ENCODE measurements around the gene PAK1. TPM values are rescaled to one million over a fixed set of nuclear protein-coding genes. Genes with fewer than 3 reads are reported as not detected.

The PAK1 gene
- total and polyA plus RNA-seq, 9 of the 15 experiments (the other 6 are each of a cell fraction or from before 2014, with no cell fraction given): 0.52 to 11.7 (median 1.9) TPM

DNA sequence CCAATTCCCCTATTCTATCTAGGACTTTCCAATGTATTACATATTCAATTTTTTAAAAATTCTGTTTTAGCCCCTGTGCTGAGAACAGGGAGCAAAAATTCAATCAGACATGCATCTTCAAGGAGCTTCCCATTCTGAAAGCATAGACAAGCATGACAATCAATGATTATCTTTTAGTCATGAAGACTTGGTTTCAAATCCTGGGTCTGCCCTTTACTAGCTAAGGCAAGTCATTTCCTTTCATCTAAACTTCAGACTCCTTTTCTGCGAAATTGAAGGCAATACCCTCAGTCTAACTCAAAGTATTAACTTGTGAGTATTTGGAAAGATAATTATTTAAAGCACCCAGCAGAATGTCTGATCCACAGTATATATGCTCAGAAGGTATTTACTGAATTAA is 24.1 kb downstream of the PAK1 start:
- intact Hi-C loops (cut with micrococcal nuclease): no loop called here
- in situ Hi-C loops (cut with MboI): no loop called here
- ATAC-seq: no peak
- H4K20me1 ChIP-seq (replicated peaks; ENCODE audit: control insufficient read depth, insufficient read depth, low read length): no peaks in the 10 kb centered on the region
- no peaks in the 10 kb centered on the region for H3K9me1 ChIP-seq (ENCODE audit: control insufficient read depth, insufficient read depth, low read length)
- no peak overlapping the region for H3K4me2 ChIP-seq (ENCODE audit: insufficient read depth, low read length)
- peaks cover 0 to 2% of the 10 kb centered on the region in 2 experiments; a peak in 3 of 5 replicates for H3K27me3 ChIP-seq (ENCODE audit: control insufficient read depth in 2 of 2, insufficient read depth in 2 of 2, low read length in 2 of 2)
- WGBS (ENCODE audit: insufficient coverage, low coverage, missing lambda C conversion rate): 6% methylated on average over 1 of the region's 1 CpG
- no peak overlapping the region for H3K9ac ChIP-seq (ENCODE audit: insufficient read depth in 1 of 2, low read depth in 2 of 2, low read length in 2 of 2)
- TF ChIP-seq MYC (IDR thresholded peaks at IDR 0.05; ENCODE audit: low read depth, low read length) (no peak), MYC (CRISPR knock-in tag; IDR thresholded peaks at IDR 0.05; ENCODE audit: borderline replicate concordance, low read depth) (no peak)
- H2AFZ ChIP-seq (ENCODE audit: low read depth, low read length): no peak overlapping the region
- no peak overlapping the region for H3K27ac ChIP-seq (ENCODE audit: extremely low read depth, low read depth, low read length)
- H3K4me1 ChIP-seq (replicated peaks in 1 of 2; ENCODE audit: control insufficient read depth in 2 of 2, insufficient read depth in 2 of 2, low read length in 2 of 2): no peaks in the 10 kb centered on the region
- POLR2A ChIA-PET: no interaction called here
- H3K36me3 ChIP-seq (ENCODE audit: control insufficient read depth, insufficient read depth, low read length): no peaks in the 10 kb centered on the region
- H3K79me2 ChIP-seq (ENCODE audit: control insufficient read depth, insufficient read depth, low read length): no peaks in the 10 kb centered on the region
- no peak for DNase-seq (ENCODE audit: extremely low read depth in 1 of 4, low spot score in 3 of 4)
- no peak for FAIRE-seq
- H3K9me3 ChIP-seq (replicated peaks; ENCODE audit: control insufficient read depth, insufficient read depth, low read depth, low read length): no peaks in the 10 kb centered on the region
- CTCF ChIA-PET (ENCODE audit: low intra/inter-chr PET ratio): interaction anchor here (0.8 kb wide), 1 partner anchor 36 kb away, joined by 4 read pairs; no protein-coding TSS in a partner anchor
- no TSS peak for BruUV-seq (replicated peaks)
- no peak overlapping the region for H3K4me3 ChIP-seq

DNA sequence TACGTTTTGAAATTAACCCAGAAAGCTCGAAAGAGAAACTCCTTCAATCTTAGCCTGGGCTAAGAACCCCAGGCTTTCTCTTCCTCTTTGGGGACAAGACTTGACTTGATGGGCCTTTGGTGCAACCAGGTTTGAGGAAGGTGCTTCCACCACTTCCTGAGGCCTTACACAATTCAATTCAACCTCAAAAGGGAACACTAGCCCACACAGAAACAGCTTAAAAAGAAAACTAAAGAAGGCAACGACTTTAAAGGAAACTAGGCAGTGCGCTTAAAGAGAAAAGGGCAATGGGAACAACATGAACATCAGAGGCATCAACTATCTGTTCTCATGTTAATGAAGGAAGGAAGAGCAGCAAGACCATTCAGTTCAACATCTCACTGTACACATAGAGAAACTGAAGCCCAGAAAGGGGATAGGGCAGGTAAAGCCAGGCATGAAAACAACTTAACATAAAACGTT is 24.8 kb downstream of the PAK1 start:
- H3K4me1 ChIP-seq (replicated peaks in 1 of 2; ENCODE audit: control insufficient read depth in 2 of 2, insufficient read depth in 2 of 2, low read length in 2 of 2): no peaks in the 10 kb centered on the region
- no peaks in the 10 kb centered on the region for H3K9me3 ChIP-seq (replicated peaks; ENCODE audit: control insufficient read depth, insufficient read depth, low read depth, low read length)
- no peak overlapping the region for H3K9ac ChIP-seq (ENCODE audit: insufficient read depth in 1 of 2, low read depth in 2 of 2, low read length in 2 of 2)
- POLR2A ChIA-PET: interaction anchor here (0.6 kb wide), 1 partner anchor 145 kb away, joined by 3 read pairs; no protein-coding TSS in a partner anchor
- H3K9me1 ChIP-seq (ENCODE audit: control insufficient read depth, insufficient read depth, low read length): no peaks in the 10 kb centered on the region
- CTCF ChIA-PET (ENCODE audit: low intra/inter-chr PET ratio): interaction anchor here (0.8 kb wide), 1 partner anchor 37 kb away, joined by 4 read pairs; no protein-coding TSS in a partner anchor
- H3K4me3 ChIP-seq: no peak overlapping the region
- no peaks in the 10 kb centered on the region for H3K79me2 ChIP-seq (ENCODE audit: control insufficient read depth, insufficient read depth, low read length)
- FAIRE-seq (no peak), ATAC-seq (no peak), DNase-seq (ENCODE audit: extremely low read depth in 1 of 4, low spot score in 3 of 4) (no peak)
- H3K4me2 ChIP-seq (ENCODE audit: insufficient read depth, low read length): no peak overlapping the region
- intact Hi-C loops (cut with micrococcal nuclease) (no loop called here), in situ Hi-C loops (cut with MboI) (no loop called here)
- H3K27me3 ChIP-seq (ENCODE audit: control insufficient read depth in 2 of 2, insufficient read depth in 2 of 2, low read length in 2 of 2): peaks cover 0 to 2% of the 10 kb centered on the region in 2 experiments; a peak in 3 of 5 replicates
- TF ChIP-seq JUN (IDR thresholded peaks at IDR 0.05; ENCODE audit: borderline replicate concordance, low read depth, low read length) (no peak), JUN (CRISPR knock-in tag; IDR thresholded peaks at IDR 0.05; ENCODE audit: borderline replicate concordance) (no peak), YY1 (IDR thresholded peaks at IDR 0.05; ENCODE audit: borderline replicate concordance in 1 of 3, control insufficient read depth in 1 of 3, extremely low read depth in 1 of 3, insufficient read depth in 3 of 3, insufficient read length in 1 of 3, insufficient replicate concordance in 2 of 3, low read depth in 1 of 3, low read length in 2 of 3) (no peak), FOXM1 (IDR thresholded peaks at IDR 0.05; ENCODE audit: low read depth) (no peak), FOXM1 (CRISPR knock-in tag; IDR thresholded peaks at IDR 0.05; ENCODE audit: low read depth) (no peak), ZNF780A (CRISPR knock-in tag; IDR thresholded peaks at IDR 0.05) (no peak)
- no peak overlapping the region for H2AFZ ChIP-seq (ENCODE audit: low read depth, low read length)
- 1% methylated on average over 5 of the region's 5 CpGs for WGBS (ENCODE audit: insufficient coverage, low coverage, missing lambda C conversion rate)
- H3K36me3 ChIP-seq (ENCODE audit: control insufficient read depth, insufficient read depth, low read length): no peaks in the 10 kb centered on the region
- BruUV-seq (replicated peaks): no TSS peak
- H4K20me1 ChIP-seq (replicated peaks; ENCODE audit: control insufficient read depth, insufficient read depth, low read length): no peaks in the 10 kb centered on the region
- H3K27ac ChIP-seq (ENCODE audit: extremely low read depth, low read depth, low read length): no peak overlapping the region
